DND-41 (cell line): ENCODE data around the gene TMC2.

Source experiments
- ATAC-seq: fragments of 200-7000 bp; cut with Tn5 transposase; 3 replicates; pipeline ENCODE4 v1.9.1; 2021; ENCODE audit warnings: low read depth; ENCODE audit not compliant: insufficient read depth
- DNase-seq: peaks from one replicate; pipeline ENCODE4 v3.0.0-alpha.2; 2020
- H2AFZ ChIP-seq: 2 replicates; pipeline ENCODE4 v1.6.0; 2012; ENCODE audit warnings: low read depth, low read length
- H3K27ac ChIP-seq: 2 replicates; pipeline ENCODE4 v1.5.1; 2012; ENCODE audit warnings: low read length, inconsistent platforms
- H3K27me3 ChIP-seq: fragments of 200-600 bp; sonication (generic); 2 replicates; pipeline ENCODE4 v1.6.0; 2012; ENCODE audit warnings: low read length, mild to moderate bottlenecking, inconsistent platforms; ENCODE audit not compliant: insufficient read depth, poor library complexity
- H3K36me3 ChIP-seq: 2 replicates; pipeline ENCODE4 v1.5.1; 2012; ENCODE audit warnings: low read length, inconsistent platforms; ENCODE audit not compliant: insufficient read depth
- H3K4me1 ChIP-seq: 2 replicates; pipeline ENCODE4 v1.5.1; 2012; ENCODE audit warnings: mild to moderate bottlenecking, low read length; ENCODE audit not compliant: insufficient read depth
- H3K4me2 ChIP-seq: 2 replicates; pipeline ENCODE4 v1.6.0; 2012; ENCODE audit warnings: mild to moderate bottlenecking, moderate library complexity, low read length, inconsistent platforms; ENCODE audit not compliant: insufficient read depth
- H3K4me3 ChIP-seq, 2 experiments: fragments of 200-600 bp in 1 of 2; shearing (Covaris generic) in 1 of 2; 2 replicates each; pipeline ENCODE4 v1.5.1; 2012 to 2016; ENCODE audit warnings: inconsistent platforms in 2 of 2, low read length in 2 of 2, mild to moderate bottlenecking in 2 of 2, low read depth in 1 of 2, moderate library complexity in 1 of 2
- H3K79me2 ChIP-seq: 2 replicates; pipeline ENCODE4 v1.6.0; 2012; ENCODE audit warnings: low read length, inconsistent platforms; ENCODE audit not compliant: insufficient read depth
- H3K9ac ChIP-seq: 2 replicates; pipeline ENCODE4 v1.6.0; 2012; ENCODE audit warnings: low read depth, mild to moderate bottlenecking, inconsistent platforms, low read length, moderate library complexity
- H3K9me3 ChIP-seq: 2 replicates; pipeline ENCODE4 v1.5.1; 2012; ENCODE audit warnings: low read length, moderate library complexity, mild to moderate bottlenecking, inconsistent platforms; ENCODE audit not compliant: insufficient read depth, severe bottlenecking
- H4K20me1 ChIP-seq: 2 replicates; pipeline ENCODE4 v1.6.0; 2012; ENCODE audit warnings: low read length; ENCODE audit not compliant: insufficient read depth
- EZH2 ChIP-seq: IDR thresholded peaks from 3 replicates; pipeline ENCODE4 v1.6.1; 2012; ENCODE audit warnings: borderline replicate concordance, low read depth, mild to moderate bottlenecking, moderate library complexity, low read length, inconsistent platforms; ENCODE audit not compliant: severe bottlenecking
- TF ChIP-seq, protein P1 (sequence below): IDR thresholded peaks from 2 replicates; pipeline ENCODE4 v1.5.1; 2012; ENCODE audit warnings: borderline replicate concordance, low read length, moderate library complexity, mild to moderate bottlenecking; ENCODE audit not compliant: poor library complexity, severe bottlenecking; ENCODE audit errors: extremely low read depth

Gene TMC2

GRCh38 chr20:2528671-2529271 is 7.6 kb upstream of the TMC2 start:
- Histone ChIP-seq H3K9ac (no peak overlapping the region), H3K79me2 (no peaks in the 10 kb centered on the region), H3K36me3 (no peaks in the 10 kb centered on the region), H3K4me2 (no peak overlapping the region), H3K27me3 (peaks cover 40% of the 10 kb centered on the region), H3K4me1 (peaks cover 24% of the 10 kb centered on the region), H3K4me3 (no peak overlapping the region), H4K20me1 (no peaks in the 10 kb centered on the region; the same call in 1 of the 2 replicates), H2AFZ (no peak overlapping the region), H3K27ac (no peak overlapping the region), H3K9me3 (no peaks in the 10 kb centered on the region)
- DNase-seq (no peak), ATAC-seq (no peak)
- TF ChIP-seq EZH2: no peak
- TF ChIP-seq, protein P1, sequence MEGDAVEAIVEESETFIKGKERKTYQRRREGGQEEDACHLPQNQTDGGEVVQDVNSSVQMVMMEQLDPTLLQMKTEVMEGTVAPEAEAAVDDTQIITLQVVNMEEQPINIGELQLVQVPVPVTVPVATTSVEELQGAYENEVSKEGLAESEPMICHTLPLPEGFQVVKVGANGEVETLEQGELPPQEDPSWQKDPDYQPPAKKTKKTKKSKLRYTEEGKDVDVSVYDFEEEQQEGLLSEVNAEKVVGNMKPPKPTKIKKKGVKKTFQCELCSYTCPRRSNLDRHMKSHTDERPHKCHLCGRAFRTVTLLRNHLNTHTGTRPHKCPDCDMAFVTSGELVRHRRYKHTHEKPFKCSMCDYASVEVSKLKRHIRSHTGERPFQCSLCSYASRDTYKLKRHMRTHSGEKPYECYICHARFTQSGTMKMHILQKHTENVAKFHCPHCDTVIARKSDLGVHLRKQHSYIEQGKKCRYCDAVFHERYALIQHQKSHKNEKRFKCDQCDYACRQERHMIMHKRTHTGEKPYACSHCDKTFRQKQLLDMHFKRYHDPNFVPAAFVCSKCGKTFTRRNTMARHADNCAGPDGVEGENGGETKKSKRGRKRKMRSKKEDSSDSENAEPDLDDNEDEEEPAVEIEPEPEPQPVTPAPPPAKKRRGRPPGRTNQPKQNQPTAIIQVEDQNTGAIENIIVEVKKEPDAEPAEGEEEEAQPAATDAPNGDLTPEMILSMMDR: no peak

- Histone ChIP-seq H3K4me3 (no peak overlapping the region), H3K27me3 (peaks cover 54% of the 10 kb centered on the region), H3K27ac (no peak overlapping the region), H3K9me3 (no peaks in the 10 kb centered on the region), H3K4me1 (peaks cover 6% of the 10 kb centered on the region; the same call in 1 of the 2 replicates), H3K79me2 (no peaks in the 10 kb centered on the region), H3K9ac (no peak overlapping the region), H3K36me3 (no peaks in the 10 kb centered on the region), H2AFZ (no peak overlapping the region), H3K4me2 (no peak overlapping the region), H4K20me1 (no peaks in the 10 kb centered on the region)
- DNase-seq (no peak), ATAC-seq (no peak)
- TF ChIP-seq, protein P1: no peak
- TF ChIP-seq EZH2: no peak
Measured at GRCh38 chr20:2533118-2533517, 3.3 kb upstream of the TMC2 start.

DNA sequence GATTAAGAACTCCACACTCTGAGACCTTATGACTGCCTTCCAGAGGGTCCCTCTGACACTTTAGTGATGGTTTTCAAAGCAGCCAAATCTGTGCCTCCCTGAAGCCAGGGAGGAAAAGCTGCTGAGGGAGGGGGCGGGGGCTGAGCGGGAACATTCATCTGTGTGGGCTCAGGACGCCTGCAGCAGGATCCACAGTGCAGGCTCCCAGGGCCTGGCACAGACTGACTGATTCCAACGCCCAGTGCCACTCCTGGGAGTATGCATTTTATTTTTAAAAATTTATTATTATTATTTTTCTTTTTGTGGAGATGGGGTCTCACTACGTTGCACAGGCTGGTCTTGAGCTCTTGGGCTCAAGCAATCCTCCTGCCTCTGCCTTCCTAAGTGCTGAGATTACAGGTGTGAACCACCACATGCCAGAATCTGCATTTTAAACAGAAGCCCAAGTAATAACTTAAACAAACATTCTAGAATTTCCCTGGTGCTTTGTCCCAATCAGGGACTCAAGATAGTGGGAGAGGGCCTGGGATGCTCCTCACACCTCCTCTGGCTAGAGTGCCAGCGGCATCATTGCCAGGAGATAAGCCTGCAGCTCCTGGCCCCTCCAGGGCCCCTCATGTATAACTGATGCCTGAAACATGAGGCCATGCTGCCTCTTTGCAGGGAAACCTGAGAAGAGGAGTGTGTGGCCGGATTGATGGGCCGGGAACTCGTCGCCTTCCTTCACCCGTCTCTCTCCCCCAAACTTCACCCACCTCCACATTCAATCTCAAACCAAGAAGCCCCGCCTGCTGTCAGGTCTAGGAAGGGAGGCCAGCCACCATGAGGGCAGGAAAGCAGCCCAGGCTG is 438 bp upstream of the TMC2 start:
- no peaks in the 10 kb centered on the region for H3K9me3 ChIP-seq
- H3K4me1 ChIP-seq: no peaks in the 10 kb centered on the region
- H3K4me3 ChIP-seq: no peak overlapping the region
- H3K36me3 ChIP-seq: no peaks in the 10 kb centered on the region
- ATAC-seq: no peak
- H3K4me2 ChIP-seq: no peak overlapping the region
- no peak overlapping the region for H3K27ac ChIP-seq
- H3K9ac ChIP-seq: no peak overlapping the region
- no peak for DNase-seq
- peaks cover 57% of the 10 kb centered on the region for H3K27me3 ChIP-seq
- H2AFZ ChIP-seq: no peak overlapping the region
- H3K79me2 ChIP-seq: no peaks in the 10 kb centered on the region
- no peaks in the 10 kb centered on the region for H4K20me1 ChIP-seq
- TF ChIP-seq, protein P1: no peak
- no peak for TF ChIP-seq EZH2
